ENCODE measurements around the gene PLXNA1.

PLXNA1 gene

DNA sequence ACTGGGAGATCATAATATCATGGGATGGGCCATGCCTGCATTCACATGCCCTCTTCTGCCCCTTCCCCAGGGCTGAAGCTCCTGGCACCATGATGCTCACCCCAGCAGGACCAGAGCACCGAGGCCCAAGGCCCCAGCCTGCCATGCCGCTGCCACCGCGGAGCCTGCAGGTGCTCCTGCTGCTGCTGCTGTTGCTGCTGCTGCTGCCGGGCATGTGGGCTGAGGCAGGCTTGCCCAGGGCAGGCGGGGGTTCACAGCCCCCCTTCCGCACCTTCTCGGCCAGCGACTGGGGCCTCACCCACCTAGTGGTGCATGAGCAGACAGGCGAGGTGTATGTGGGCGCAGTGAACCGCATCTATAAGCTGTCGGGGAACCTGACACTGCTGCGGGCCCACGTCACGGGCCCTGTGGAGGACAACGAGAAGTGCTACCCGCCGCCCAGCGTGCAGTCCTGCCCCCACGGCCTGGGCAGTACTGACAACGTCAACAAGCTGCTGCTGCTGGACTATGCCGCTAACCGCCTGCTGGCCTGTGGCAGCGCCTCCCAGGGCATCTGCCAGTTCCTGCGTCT, 5.6 kb downstream of the PLXNA1 start:
- DNase-seq: no peak

GRCh38 chr3:126989316-126990023, 6.6 kb downstream of the PLXNA1 start:
- DNase-seq: no peak

DNA sequence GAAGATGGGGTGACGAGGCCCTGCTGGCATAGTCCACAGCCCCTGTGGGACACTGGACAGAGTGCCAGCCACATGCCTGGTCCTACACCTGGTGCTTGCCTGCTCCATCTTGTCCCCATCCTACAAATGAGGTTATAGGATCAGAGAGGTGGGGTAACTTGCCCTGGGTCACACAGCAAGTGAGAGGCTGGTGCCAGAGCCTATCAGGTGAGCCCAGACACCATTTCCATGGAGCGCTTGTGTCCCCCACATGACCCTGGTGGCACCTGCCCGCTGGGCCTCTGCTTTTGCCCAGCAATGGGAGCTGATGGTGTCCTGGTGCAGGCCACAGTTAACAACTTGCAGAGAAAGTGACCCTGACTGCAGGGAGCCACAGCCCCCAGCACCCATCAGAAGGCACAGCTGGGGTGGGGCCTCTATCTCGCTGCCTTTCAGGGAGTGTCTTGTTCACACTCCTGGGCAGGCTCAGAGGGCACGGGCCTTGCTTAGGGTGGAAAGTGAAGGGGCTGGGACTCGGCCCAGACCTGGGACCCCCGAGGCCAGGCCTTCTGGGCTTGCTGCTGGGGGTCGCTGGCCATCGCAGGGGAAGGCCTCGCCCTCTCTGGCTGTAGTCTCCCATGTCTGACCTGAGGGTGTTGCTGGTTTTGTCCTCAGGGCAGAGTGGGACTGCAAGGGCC, 7.2 kb downstream of the PLXNA1 start:
- DNase-seq: no peak

DNA sequence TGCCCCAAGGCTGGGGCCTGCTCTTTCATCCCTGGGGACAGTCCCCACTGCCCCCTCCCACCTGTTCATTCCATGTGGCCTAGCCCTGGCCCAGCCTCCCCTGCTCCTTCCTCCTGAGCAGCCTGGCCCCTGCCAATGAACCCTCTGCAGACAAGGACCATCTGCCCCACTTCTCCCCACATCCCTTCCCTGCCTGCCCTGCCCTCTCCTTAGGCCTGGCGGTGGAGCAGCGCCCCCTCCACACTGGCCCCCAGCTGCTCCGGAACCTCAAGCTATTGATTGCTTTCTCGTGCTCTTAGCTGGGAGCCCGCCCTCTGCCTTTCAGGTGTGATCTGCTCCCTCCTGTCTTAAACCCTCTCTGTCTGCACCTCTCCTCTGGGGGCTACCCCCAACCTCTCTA, 8.0 kb downstream of the PLXNA1 start:
- DNase-seq: no peak

DNA sequence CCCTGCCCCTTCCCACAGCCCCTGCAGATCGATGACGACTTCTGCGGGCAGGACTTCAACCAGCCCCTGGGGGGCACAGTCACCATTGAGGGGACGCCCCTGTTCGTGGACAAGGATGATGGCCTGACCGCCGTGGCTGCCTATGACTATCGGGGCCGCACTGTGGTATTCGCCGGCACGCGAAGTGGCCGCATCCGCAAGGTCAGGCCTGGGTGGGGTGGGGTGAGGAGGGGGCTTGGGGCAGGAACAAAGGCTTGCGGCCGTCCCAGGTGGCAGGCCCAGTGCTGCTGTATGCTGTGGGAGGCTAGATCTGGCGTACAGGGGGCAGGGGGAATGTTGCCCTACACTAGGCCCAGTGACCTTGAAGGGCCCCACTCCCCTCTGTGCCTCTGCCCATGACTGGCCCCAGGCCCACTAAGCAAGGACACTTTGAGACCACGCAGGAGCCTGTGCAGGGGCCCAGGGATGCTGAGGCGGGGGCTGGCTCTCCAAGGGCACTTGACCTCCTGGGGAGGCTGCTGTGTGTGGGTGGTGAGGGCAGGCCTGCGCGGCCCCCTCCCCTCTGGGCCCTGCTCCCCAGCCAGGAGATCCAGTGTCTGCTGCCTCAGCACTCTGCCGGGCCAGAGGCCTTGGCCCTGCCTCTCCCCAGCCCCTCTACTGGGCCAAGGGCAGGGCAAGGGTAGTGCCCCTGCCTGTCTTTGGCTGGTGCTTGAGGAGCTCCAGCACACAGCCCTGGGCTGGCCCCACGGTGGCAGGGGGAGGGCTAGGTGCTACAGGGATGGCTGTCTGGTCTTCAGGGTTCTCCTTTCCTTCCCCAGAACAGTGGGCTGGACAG, 8.7 kb downstream of the PLXNA1 start:
- DNase-seq: no peak

DNA sequence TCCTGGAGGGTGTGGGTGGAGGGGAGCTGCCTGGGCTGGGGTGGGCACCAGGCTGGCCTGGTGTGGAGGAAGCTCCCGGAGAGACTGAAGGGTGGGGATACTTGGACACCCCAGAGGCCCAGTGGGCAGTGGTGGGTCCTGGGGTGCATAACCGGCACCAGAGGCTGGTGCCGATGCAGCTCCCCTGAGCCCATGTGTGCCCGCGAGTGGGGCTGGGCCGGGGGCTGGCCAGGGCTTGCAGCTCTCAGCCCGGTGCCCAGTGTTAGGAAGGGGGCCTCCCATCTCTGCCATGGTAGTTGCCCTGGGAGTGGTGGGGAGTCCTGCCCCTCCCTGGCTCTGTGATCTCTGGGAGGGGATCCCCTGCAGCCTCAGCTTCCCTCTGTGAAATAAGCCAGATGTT, 9.3 kb downstream of the PLXNA1 start:
- no peak for DNase-seq

- no peak for DNase-seq
These were observed 9.9 kb downstream of the PLXNA1 start for GRCh38 chr3:126992776-126993175.

- no peak for DNase-seq
These were observed 10.5 kb downstream of the PLXNA1 start for GRCh38 chr3:126993436-126993835.

DNA sequence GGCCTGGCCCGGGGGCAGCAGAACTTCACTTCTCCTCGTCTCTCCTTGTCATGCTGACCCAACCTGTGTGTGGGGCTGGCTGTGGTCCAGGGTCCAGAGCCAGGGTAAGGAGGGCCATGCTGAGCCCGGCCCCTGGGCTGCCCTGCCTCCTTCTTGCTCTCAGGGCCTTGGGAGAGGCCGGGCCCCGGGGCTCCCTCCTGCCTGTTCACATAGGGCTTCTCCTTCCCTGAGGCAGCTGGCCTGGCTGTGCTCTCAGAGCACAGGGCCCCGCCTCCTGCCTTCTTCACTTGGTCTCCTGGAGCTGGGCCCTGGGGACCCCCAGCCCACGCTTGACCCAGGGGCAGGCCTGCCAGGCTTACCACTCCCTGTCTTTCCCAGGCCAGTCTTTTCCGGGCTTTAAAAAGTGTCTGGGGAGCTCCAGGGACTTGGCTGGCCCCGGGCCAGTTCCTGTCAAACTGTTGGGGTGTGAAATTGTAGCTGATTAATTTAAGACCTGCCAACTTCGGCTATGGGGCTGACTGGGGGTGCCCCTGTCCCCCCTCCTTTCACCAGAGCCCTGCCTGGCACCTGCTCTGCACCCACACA, 11.8 kb downstream of the PLXNA1 start:
- no peak for DNase-seq

- no peak for DNase-seq
These were observed 12.4 kb downstream of the PLXNA1 start for GRCh38 chr3:126995254-126995780.

DNA sequence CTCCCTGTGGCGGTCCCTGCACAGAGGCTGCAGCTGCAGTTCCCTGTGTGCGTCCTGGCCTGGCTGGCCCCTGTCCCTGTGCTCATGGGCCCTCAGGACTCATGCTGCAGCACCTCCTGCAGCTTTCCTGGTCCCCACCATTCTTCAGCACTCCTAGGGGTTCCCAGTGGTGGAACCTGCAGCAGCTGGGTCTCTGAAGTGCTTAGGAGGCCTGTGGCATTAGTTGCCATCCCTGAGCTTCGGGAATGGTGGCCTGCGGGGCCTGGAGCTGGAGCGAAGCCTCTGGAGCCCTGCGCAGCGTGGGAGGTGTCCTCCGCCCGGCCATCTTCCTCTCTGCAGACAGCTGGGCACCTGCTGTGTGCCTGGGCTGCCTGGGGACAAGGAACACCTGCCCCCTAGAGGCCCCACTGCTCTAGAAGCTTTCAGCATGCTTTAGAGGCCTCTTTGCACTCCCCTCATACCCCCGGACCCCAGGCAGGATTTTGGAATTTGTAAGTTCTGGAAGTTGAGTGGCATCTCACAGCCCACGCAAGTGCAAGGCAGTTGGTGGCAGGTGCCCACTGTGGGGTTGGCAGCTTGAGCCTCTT, 13.1 kb downstream of the PLXNA1 start:
- DNase-seq: no peak

DNA sequence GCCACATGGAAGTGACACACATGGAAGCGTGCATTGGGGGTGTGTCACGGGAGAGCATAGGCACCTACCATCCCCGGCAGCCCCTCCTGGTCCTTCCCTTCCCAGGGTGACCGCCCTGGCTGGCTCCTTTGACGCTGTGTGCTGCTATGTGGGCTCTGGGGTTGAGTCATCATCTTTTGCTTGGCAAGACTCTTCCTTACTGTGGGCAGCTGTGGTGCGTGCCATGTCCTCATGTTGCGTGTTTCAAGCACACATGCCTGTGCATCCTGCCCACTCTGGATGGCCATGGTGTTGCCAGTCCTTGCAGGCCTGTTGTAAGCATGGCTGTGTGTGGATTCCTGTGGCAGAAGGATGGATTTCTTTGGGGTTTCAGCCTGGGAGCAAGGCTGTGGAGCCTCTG, 14.0 kb downstream of the PLXNA1 start:
- DNase-seq: no peak

DNA sequence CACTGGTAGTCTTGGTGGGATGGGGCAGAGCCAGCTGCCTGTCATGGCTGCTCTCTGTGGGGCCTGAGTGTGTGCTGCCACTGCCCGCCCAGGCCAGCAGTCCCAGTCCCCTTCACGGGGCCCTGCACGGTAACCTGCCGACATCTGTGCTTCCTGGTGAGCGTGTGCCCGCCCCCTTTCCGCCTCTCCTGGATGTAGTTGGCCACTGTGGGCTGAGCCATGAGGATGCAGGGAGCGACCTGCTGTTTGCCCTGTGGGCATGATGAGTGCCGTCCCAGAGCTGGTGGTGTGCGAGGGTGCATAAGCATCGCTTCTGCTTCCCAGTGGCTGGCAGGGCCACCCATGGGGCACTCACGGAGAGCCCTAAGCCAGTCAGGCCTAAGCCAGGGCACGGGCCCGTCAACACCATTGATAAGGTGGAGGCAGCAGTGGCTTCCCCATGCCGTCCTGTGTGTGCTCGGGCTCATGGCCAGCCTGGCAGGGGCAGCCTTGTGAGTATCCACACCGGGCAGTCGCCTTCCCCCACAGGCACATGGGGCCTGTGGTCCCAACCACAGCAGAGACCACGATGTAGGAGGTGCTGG, 14.6 kb downstream of the PLXNA1 start:
- DNase-seq: no peak

- DNase-seq: no peak
These were observed 15.4 kb downstream of the PLXNA1 start for GRCh38 chr3:126998320-126998719.

- DNase-seq: no peak
These were observed 15.8 kb downstream of the PLXNA1 start for GRCh38 chr3:126998728-126999127.

DNA sequence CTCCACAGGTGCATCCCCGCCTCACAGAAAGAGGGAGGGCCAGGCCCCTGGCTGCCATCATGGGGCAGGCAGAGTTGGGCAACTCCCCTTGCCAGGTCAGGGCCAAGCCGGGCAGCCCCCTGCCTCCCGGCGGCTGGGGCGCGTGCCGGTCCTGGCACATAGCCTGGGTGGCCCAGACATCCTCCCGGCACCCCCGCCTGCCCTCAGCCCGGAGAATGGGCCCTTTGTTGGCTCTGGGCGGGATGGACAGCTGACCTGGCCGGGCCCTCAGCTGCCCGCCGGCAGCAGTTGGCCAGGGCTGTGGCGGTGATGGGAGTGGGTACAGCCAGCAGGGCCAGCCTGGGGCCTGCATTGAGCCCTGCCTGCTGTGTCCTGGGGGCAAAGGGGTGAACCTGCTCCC, 16.5 kb downstream of the PLXNA1 start:
- no peak for DNase-seq

DNA sequence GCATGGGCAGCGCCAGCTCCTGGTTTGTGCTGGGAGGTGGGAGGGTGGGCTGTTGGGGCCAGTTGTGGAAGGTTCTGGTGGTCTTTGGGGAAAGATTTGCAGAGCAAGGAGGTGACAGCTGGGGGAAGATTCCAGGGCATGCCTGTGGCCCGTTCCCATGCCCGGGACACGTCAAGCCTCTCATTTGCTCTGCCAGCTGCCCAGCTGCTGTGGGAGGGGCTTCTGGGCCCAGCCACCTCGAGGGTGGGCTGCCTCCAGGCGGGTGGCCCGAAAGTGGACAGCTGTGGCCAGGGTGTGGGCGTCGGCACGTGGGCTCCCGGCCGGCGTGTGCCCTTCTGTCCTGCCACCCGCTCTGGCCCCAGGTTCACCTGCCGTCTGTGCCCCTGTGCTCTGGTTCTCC, 17.2 kb downstream of the PLXNA1 start:
- DNase-seq: no peak

DNA sequence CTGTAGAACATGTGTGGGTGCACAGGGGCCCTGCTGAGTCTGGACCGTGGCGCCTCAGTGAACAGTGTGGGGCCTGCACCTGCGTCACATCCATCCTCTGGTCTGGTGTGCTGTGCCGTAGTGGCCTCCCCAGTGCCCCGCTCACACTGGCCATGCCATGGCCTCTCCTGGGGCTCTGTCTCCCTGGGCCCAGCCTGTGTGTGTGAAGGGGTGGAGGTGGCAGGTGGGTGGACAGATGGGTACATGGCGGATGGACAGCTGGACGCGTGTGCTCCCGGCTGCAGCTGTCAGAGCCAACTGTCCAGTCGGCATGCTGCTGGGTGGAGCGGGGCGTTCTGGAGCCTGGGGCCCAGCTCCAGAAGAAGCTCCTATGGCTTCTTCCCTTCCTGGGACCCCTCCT, 17.8 kb downstream of the PLXNA1 start:
- no peak for DNase-seq

- no peak for DNase-seq
These were observed 18.7 kb downstream of the PLXNA1 start for GRCh38 chr3:127001486-127002194.

DNA sequence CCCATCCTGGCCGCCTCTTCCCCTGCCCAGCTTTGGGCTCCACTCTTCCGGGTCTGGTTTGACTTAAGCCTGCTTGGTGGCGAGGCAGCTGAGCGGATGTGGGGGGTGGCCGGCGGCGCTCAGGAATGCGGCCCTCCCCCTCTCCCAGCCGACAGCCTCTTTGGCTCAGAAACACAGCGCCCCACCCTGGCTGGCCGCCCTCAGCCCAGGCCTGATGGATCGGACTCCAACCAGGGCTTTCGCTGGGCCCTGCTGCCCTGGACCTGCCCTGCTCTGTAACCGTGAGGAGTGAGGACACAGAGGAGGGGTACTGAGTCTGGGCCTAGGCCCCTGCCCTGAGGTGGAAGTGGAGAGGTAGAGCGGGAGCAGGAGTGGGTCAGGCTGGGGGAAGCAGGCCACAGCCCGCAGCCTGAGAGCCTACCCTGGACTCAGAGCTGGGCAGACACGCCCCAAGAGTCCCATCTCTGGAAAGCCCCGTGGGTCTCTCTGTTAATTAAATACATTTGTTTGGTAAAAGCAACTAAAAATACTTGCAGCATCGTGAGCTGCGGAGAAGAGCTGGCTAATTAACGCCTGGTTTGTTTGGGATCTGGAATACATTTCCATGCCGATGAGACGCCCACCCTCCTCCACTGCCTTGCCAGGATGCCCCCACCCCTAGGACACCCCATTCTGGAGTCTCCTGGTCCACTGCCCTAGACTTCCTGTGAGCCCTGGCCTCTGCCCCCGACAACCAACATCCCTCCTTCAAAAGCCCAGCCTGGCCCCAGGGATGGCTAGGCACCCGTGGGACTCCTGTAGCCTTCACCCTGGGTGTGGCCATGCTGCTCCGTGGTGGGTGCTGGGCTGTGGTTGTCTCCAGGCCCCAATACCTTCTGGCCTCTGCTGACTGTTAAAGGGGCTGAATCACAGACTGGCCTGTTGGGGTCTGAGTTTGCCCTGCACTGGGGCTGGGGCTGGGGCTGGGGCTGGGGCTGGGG, 19.6 kb downstream of the PLXNA1 start:
- DNase-seq: no peak
